GF-D8 (cell line): ENCODE measurements around the gene MVD.
"Not testable (repeated sequence)": the region's sequence is repeated elsewhere in the genome, so short reads cannot be mapped to it uniquely, and the experiment has no call there.

Experiments
- DNase-seq: peaks from one replicate; lab custom pipeline; 2025; lab: John Stamatoyannopoulos, UW

MVD gene

DNA sequence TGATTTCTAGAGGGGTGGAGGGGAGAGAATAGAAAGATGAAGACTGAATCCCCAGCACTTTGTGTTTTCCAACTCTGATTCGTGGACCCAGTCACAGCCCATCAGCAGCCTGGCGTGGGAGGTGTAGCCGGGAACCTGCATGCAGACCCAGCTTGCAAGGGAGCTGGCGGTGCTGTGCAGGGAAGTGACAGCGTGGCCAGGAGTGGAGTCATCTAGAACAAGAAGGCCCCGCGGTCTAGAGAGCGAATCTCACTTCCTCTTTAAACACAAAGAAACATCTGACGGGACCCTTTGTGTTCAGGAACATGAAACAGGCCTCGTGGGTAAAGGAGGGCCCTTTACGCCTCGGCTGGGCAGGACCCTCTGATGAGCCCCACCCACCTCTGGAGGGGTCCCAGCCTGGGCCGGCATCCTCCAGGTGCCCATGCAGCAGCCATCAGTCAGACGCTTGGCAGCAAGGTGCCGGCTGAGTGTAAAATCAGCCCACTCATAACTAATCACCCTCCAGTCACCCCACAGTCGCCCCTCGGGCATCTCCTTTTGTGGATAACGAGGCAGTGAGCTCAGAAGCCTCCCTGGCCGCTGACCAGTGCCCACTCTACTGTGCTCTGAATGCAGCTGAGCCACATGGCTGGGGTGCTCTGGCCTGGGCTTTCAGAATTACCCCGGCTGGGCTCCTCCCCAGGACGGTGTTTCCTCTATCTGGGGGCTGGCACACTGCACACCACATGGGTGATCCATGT, 19.0 kb upstream of the MVD start:
- peak; percentile 80 for DNase-seq

DNA sequence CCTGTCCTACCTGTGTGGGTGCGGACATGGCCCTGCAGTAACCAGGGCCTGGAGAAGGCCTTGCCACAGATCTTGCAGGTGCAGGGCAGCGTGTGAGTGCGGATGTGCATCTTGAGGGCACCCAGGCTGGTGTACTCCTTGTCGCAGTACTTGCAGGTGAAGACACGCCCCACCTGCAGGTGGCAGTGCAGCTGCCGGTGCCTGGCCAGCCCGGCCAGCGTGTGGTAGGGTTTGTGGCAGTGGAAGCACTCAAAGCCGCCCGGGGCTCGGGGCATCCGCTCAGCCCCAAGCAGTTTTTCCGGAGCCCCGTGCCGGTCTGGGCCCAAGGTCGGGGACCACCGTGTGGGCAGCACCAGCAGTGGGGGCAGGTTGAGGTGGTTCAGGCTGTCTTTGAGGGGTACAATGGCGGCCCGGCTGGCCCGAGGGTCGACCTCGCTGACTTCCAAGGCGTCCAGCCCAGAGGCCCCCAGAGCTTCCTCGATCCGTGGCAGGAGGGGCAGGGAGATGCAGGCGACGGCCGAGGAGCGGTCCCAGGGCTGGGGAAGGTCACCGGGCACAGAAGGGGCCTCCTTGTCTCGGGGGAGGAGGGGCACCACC, 18.3 kb upstream of the MVD start:
- DNase-seq: no peak

DNA sequence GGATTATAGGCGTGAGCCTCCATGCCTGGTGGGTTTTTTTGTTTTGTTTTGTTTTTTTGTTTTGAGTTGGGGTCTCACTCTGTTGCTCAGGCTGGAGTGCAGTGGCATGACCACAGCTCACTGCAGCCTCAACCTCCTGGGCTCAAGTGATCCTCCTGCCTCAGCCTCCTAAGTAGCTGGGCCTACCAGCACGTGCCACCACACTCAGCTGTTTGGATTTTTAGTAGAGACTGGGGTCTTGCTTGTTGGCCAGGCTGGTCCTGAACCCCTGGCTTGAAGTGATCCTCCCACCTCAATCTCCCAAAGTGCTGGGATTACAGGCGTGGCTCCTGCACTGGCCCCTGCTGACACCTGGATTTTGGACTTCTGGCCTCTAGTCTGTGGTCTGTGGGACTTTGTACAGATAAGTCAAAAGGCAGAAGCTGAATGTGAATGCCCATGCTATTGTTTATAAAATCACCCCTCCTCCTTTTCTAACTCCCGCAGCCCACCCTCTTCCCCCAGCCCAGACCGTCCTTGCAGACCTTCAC, 17.7 kb upstream of the MVD start:
- no peak for DNase-seq

DNA sequence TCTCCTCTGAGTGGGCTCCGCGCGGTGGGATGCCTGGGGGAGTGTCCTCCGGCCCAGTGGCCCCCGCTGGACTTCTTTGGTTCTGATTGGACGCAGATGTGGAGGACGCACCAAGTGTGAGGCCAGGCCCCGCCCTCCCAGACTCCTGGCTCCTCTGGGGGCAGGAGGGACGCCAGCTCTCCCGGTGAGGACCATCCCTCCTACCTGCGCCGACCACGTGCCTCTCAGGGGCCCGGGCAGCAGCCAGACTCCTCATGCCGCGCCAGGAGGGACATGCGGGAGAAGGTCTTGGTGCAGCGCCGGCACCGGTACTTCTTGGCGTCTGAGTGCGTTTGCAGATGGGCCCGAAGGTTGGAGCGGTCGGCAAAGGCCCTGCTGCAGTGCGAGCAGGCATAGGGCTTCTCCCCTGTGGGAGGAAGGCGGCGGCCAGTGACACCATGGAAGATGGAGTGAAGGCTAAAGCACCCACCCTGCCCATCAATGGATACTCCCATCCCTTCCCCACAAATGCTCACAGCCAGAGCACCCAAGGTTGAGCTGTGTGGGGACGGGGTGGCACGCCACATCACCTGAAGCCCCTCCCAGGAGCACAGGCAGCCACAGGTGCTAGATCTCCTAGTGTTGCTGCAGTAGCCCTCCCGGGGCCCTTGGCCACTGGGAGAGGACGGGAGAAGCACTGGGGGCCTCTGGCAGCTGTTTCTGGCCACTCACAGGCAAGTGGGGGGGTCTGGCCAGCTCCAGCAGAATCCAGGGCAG, 15.5 kb upstream of the MVD start:
- no peak for DNase-seq

DNA sequence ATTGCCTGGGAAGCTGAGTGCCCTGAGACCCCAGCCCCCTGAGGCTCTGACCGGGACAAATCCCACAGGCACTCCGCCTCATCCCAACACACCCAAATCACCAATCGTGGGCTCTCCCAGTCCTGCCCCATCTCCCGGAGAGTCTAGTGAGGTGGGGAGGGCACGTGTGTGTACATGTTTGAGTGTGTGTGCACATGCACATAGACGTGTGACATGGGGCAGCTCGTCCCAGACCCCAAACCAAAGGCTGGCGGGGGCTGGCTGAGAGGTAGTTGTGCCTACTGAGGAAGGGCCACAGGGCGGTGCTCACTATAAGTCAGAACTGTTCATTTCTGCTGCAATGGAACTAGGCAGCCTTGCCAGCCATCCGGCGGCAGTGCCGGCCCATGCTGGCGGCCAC, 14.8 kb upstream of the MVD start:
- no peak for DNase-seq

DNA sequence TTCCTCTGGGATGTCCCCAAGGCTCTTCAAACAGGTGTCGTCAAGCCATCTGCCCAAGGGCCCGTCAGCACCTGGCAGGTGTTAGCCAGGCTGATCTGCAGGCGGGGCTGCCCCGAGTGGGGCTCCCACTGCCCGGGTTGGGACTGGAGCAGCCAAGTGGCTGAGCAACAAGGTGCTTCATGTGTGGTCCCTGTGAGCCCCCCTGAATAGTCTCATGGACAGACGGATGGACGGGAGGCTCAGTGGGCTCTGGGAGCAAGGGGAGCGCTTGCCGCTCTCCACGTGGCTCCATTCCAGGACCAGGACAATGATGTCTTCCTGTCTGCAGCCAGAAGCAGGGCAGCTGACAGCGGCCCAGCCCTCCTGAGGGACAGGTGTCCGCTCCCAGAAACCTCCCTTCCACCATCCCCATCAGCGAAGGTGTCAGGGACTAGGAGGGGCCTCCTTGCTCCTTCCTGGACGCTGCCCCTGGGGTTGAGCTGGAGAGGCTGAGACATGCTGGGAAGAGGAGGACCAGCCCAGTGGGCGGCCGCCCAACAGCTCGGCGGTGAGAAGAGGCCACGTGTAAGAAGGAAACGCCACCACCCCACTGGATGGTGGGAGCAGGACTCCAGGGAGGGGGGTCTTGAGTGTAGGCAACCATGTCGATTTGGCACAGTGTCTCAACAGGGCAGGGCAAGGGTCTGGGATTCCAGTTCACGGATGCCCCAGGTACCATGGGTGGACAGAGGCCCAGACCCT, 13.8 kb upstream of the MVD start:
- no peak for DNase-seq

DNA sequence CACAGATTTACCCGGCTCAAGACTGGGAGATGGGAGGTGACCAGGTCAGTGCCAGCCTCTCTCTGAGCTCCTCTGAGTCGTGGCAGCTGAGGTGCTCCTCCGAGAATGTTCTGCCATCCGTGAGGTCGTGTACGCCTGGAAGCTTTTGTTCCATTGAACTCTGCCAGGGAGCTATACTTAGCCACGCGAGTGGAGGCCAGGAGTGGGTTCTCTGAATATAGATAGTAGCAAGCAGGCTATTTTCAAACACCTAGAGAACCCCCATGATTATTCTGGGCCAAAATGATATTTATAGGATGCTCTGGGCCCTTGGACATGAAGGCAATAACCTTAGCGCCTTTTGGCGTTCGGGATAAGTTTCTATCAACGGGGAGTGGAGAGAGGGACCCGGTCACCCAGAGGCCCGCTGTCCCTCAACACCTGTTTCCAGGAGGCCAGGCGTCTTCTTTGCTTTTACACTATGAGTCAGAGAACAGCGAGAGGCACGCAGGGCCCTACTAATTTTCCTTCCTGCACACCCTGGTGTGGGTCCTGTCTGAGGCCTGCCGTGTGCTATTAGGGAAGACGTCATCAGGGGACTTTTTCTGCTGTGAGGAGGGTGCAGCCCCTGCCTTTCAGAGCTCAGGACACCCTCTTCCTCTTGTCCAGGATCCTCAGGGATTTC, 11.0 kb upstream of the MVD start:
- no peak for DNase-seq

DNA sequence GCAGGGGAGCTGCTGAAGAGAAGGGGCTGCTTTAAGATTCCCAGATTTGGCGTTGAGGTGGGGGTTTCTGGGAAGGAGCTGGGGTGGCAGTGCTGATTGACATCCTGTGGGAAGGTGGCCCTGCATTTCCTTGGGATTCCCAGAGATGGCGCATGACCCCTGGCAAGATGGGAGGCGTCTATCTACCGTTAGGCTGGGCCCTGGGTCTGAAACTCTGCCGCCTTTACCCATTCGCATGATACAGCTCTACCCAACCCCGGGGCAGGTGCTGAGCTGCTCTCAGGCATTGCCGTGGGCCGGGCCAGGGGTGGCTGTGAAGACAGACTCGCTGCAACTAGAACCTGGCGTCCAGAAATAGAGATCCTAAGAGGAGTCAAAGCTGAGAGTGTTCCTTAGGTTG, 9.9 kb upstream of the MVD start:
- DNase-seq: no peak

DNA sequence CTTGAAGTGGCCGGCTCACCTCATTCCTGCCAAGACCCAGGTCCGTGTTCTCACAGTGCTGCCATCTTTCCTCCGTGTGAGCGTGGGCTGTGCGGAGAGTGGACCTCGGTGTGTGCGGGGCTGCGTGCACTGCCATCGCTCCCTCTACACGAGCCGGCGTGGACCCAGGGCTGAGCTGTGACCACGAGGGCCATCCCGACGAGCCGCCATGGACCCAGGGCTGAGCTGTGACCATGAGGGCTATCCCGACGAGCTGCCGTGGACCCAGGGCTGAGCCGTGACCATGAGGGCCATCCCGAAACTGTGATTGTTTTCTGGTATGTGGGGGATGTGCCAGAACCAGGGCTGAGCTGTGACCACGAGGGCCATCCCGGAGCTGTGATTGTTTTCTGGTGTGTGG, 8.9 kb upstream of the MVD start:
- no peak for DNase-seq

DNA sequence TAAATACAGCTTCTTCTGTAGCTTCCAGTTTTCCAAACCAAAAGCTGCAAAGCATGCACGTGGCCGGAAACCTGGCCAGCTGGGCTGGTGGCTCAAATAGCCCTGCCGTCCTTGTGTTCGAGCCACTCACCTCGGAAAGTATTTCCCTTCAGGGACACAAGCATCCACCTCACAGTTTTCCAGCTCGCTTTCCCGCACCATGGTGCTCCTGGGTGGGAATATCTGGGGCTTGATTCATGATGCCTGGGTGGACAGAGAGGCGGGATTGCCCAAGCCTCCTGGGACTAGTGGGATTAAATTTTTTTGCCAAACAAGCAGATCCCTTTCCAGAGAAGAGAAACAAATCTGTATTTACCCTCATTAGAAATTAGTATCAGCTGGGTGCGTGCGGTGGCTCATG, 7.1 kb upstream of the MVD start:
- DNase-seq: no peak

DNA sequence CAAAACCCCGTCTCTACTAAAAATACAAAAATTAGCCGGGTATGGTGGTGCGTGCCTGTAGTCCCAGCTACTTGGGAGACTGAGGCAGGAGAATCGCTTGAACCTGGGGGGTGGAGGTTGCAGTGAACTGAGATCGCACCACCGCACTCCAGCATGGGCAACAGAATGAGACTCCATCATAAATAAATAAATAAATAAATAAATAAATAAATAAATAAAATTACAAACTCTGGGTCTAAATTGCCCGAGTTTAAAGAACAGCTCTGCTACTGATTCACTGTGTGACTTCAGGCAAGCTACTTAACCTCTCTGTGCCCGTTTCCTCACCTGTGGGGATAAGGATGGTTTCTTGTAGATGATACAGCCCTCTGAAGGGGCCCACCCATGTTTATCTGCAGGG, 6.6 kb upstream of the MVD start:
- DNase-seq: not testable (repeated sequence)

DNA sequence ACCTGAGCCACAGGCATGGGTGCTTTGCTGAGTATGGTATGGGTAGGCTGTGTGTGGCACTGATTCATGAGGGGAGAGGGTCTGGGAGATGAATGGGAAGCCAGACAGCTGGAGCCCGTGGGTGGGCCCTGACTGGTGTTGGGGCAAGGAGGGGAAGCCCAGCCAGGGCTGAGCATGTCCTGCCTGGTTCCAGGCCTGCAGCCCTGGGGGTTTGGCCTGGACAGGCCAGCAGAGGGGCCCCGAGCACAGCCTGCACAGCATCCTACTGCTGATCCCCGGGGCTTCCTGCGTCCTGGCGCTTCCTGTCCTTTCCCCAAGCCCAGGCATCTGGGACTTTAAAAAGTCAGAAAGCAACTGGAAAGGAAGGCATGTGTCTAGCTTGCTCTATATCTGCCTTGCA, 4.6 kb upstream of the MVD start:
- DNase-seq: no peak

DNA sequence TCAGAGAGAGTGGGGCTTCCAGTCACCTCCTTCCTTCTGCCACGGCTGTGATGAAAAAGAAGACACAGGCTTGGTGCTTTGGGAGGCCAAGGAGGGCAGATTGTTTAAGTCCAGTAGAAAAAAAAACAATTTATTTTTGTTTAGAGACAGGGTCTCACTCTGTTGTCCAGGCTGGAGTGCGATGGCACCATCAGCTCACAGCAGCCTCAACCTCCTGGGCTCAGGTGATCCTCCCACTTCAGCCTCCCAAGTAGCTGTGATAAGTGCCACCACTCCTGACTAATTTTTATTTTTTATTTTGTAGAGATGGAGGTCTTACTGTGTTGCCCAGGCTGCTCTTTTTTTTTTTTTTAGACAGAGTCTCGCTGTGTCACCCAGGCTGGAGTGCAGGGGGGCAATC, 2.7 kb upstream of the MVD start:
- no peak for DNase-seq

DNA sequence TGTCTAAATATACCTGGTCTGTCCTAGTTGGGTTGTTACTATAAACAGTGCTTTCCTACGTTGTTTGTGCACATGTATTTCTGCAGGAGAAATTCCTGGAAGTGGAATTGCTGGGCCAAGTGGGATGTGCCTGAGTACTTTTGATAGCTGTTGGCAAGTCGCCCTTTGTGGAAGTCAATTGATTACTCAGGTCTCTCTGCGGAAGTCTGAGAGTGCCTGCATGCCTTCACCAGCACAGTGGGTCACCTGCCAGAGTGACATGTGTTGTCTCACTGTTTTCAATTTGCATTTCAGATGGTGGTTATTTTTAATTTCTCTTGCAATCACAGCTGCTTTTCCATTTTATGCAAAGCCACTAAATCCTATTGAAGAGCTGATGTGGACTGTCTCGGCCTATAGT, 2.3 kb upstream of the MVD start:
- DNase-seq: no peak

DNA sequence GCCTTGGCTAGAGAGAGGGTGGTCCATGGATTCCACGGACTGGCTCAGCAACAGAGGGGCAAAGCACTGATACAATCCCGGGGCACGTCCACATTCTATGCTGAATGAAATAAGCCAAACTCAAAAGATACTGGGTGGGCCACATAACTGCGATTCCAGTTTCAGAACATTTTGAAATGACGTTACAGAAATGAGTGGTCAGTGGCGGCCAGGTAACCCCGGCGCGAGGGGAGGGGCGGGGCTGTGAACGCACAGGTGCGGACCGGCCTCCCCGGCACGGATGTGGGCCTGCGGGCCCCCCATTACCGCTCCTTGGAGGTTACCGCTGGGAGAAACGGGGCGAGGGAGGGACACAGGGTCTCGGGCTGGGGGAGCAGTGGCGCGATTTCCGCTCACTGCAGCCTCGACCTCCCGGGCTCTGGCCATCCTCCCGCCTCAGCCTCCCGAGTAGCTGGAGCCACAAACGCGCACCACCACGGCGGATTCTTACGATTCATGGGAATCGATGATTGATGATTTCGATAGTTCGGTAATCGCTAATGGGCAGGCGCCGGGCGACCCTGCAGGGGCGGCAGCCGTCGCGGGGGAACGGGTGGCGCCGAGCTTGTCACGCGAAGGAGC, 559 bp downstream of the MVD start:
- DNase-seq: no peak

DNA sequence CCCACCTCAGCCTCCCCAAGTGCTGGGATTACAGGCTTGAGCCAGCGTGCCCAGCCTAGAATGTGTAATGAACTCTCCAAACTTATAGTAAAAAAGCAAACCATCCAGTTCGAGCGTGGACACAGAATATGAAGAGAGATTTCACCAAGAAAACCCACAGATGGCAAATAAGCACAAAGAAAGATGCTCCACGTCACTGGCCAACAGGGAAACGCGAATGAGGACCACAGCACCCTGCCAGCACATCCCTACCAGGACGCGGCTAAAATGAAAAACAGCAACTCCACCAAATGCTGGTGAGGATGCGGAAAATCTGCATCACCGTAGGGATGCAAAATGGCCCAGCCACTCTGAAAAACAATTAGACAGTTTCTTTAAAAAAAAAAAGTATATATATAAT, 1.4 kb downstream of the MVD start:
- no peak for DNase-seq

DNA sequence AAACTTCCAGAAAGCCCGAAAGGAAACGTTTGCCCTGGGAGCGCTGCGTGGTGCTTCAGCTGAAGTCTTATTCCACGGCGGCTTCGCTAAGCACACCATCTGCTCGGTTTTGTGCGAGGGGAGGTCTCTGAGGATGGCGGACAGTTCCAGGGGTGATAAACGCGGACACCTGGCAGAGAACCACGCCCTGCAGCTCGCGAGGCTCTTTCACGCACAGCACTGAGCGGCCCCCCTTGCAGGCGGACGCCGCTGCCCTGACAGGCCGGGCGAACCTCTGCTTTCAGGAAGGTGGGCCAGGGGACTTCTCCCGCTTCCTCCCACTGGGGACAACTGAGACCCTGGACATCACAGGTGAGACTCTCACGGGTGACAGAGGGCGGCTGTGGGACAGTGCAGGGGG, 3.7 kb downstream of the MVD start:
- no peak for DNase-seq

DNA sequence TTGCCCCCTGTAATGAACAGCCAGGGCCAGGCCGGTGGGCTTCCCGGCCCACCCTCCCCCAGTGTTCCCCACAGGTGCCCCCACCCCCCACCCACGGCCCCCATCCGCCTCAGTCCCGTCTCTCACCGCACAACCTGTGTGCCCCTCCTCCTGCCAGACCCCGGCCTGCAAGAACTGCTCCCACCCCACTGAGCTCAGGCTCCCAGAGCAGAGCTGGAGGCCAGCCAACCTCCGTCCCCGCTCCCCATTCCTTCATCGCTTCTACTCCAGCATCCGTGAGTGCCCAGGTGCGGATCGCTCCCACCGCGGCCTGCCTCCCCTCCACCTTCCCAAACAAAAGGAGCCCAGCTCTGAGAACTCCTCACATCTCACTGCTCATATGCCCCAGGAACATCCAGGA, 4.2 kb downstream of the MVD start:
- DNase-seq: no peak

DNA sequence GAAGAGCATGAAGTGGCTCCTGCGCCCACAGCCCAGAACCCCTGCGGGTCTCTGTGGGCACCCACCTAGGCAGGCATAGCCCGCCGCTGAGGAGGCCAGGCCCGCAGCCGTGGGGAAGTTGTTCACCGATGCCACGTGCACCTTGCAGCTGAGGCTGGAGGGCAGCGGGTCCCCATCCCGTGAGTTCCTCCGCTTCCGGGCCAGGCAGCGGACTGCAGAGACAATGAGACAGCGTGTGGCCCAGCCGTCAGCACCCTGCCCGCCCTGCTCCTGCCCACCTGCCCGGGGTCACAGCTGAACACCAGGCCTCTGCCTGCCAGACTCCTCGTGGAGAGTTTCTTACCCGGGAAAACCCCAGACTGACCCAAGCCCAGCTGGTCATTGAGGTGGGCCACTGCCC, 5.5 kb downstream of the MVD start:
- no peak for DNase-seq

DNA sequence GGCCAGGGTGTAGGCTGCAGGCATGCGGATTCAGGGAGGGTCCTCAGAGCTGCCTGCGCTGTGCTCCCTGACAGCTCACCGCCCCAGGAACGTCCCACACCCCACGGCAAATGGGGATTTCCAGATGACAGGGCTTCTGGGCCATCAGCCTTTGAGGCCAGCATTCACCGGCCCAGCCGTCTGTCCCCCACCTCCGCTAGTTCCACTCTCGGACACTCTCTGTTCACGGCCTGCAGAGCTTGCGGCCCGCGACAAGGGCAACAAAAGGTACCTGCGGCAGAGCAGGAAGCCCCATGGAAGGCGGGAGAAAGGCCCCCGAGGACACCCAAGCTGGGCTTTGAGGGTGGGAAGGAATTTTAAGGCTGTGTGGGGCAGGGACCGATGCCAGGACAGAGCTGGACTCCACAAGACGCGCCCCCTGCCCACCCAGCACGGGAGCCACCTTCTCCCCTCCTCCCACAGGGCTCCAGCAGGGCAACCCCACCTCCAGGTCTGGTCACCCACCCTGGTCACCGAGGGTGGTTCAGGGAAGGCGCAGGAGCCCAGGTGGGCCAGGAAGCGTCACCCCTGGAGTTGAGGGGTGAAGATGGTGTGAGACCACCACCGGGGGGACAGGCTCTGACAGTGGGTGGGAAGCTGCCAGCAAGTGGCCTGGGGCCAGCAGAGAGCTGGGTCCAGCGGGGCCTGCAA, 6.5 kb downstream of the MVD start:
- no peak for DNase-seq

DNA sequence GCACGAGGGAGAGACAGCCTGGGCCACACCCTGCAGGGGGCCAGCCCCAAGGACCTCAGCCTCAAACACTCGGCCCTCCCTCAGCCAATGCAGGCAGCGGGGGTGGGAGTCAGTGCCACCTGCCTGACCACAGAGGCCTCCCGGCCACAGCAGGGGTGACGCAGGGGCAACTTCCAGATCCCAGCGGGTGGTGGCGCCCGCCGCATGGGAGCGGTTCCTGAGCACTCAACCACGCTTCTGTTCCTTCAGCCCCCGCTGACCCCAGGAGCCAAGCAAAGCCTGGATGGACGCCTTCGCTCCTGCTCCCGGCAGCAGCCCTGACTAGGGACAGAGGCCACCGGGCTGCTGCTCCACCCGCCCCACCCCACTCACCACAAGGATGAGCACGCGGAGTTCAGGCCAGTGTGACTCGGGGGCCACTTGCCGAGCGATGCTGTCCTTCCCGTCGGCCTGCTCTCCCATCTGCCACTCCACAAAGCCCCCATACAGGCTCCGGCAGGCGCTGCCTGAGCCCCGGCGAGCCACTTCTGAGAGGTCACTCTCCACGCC, 7.1 kb downstream of the MVD start:
- DNase-seq: no peak
